SU-DHL-6 (cell line): ENCODE results near the gene UBQLN1.
A peak's percentile ranks its signal among the peaks of the same experiment; 100 is the strongest.
"Not testable (repeated sequence)": the region's sequence is repeated elsewhere in the genome, so short reads cannot be mapped to it uniquely, and the experiment has no call there.

Experiments
- H2AFZ ChIP-seq: fragments of 200-600 bp; sonication (generic); 2 replicates; pipeline ENCODE4 v1.6.1; 2014; ENCODE audit warnings: low read depth, mild to moderate bottlenecking, moderate library complexity, mixed read lengths, antibody characterized with exemption, low read length; ENCODE audit not compliant: severe bottlenecking
- H3F3A ChIP-seq: fragments of 200-600 bp; shearing (Covaris generic); 2 replicates; pipeline ENCODE4 v1.6.0; 2016; ENCODE audit warnings: antibody characterized with exemption, mild to moderate bottlenecking; ENCODE audit not compliant: insufficient read depth
- H3K27ac ChIP-seq: fragments of 200-600 bp; sonication (generic); 2 replicates; pipeline ENCODE4 v1.5.1; 2016; ENCODE audit warnings: low read depth, mild to moderate bottlenecking, low read length, moderate library complexity, mixed read lengths
- H3K27me3 ChIP-seq: fragments of 200-600 bp; sonication (generic), shearing (Covaris generic); 2 replicates; pipeline ENCODE4 v1.6.0; 2014; ENCODE audit warnings: mild to moderate bottlenecking, low read length
- H3K36me3 ChIP-seq: fragments of 200-600 bp; sonication (generic); 2 replicates; pipeline ENCODE4 v1.6.1; 2014; ENCODE audit warnings: mild to moderate bottlenecking, low read length, mixed read lengths
- H3K4me2 ChIP-seq: fragments of 300-600, 200-600 bp; shearing (Covaris generic), sonication (generic); 2 replicates; pipeline ENCODE4 v1.6.0; 2014; ENCODE audit warnings: low read length, low read depth, mild to moderate bottlenecking; ENCODE audit not compliant: poor library complexity, severe bottlenecking
- H3K4me3 ChIP-seq: fragments of 200-600 bp; sonication (generic); 2 replicates; pipeline ENCODE4 v1.5.1; 2014; ENCODE audit warnings: antibody characterized with exemption, low read length, mild to moderate bottlenecking, mixed read lengths; ENCODE audit not compliant: insufficient read depth, poor library complexity, severe bottlenecking
- H3K79me2 ChIP-seq: fragments of 200-600 bp; sonication (generic); 2 replicates; pipeline ENCODE4 v1.6.1; 2014; ENCODE audit warnings: mild to moderate bottlenecking, low read length, moderate library complexity; ENCODE audit not compliant: insufficient read depth
- H3K9ac ChIP-seq: fragments of 200-600 bp; sonication (generic); 2 replicates; pipeline ENCODE4 v1.7.0; 2014; ENCODE audit warnings: mild to moderate bottlenecking, low read length
- H3K9me2 ChIP-seq: fragments of 200-600 bp; sonication (generic); replicated peaks from 2 replicates; pipeline ENCODE4 v1.6.1; 2014; ENCODE audit warnings: low read length; ENCODE audit not compliant: insufficient read depth
- H3K9me3 ChIP-seq: fragments of 200-600 bp; sonication (generic); 2 replicates; pipeline ENCODE4 v1.6.1; 2014; ENCODE audit warnings: low read length, mixed read lengths; ENCODE audit not compliant: insufficient read depth
- H4K20me1 ChIP-seq: fragments of 200-600 bp; sonication (generic); 2 replicates; pipeline ENCODE4 v1.6.1; 2014; ENCODE audit warnings: low read depth, mild to moderate bottlenecking, antibody characterized with exemption, low read length, moderate library complexity, mixed read lengths
- CTCF ChIP-seq: fragments of 200-600 bp; sonication (generic); IDR thresholded peaks from one replicate; pipeline ENCODE4 v1.5.1; 2017; ENCODE audit warnings: antibody characterized with exemption, mild to moderate bottlenecking, low read length, moderate library complexity; ENCODE audit not compliant: insufficient read depth, poor library complexity, severe bottlenecking
- EZH2phosphoT487 ChIP-seq: fragments of 200-600 bp; sonication (generic), shearing (Covaris generic); conservative IDR thresholded peaks from 2 replicates; pipeline ENCODE4 v1.6.1; 2018; ENCODE audit warnings: mild to moderate bottlenecking, antibody characterized with exemption, low read length, moderate library complexity, mixed read lengths

Gene UBQLN1

GRCh38 chr9:83706676-83707517 is 861 bp downstream of the UBQLN1 start:
- Histone ChIP-seq H4K20me1 (peaks cover 24% of the 10 kb centered on the region; the same call in 1 of the 2 replicates), H3K27me3 (no peaks in the 10 kb centered on the region), H3F3A (peaks cover 4% of the 10 kb centered on the region; the same call in 1 of the 2 replicates), H3K9ac (peak overlapping the region; percentile 91), H3K79me2 (peaks cover 57% of the 10 kb centered on the region), H3K4me3 (peak overlapping the region; percentile 70), H3K9me2 (no peaks in the 10 kb centered on the region), H2AFZ (peak overlapping the region; percentile 42), H3K27ac (peak overlapping the region; percentile 82), H3K36me3 (no peaks in the 10 kb centered on the region), H3K4me2 (peak overlapping the region; percentile 98), H3K9me3 (no peaks in the 10 kb centered on the region)
- TF ChIP-seq EZH2phosphoT487 (no peak), CTCF (no peak)

GRCh38 chr9:83705219-83705651 is 2.5 kb downstream of the UBQLN1 start:
- H3K27me3 ChIP-seq, H3K9me3 ChIP-seq, H3K9ac ChIP-seq, H3K9me2 ChIP-seq, H3K4me3 ChIP-seq, H3K36me3 ChIP-seq, H3K27ac ChIP-seq, H2AFZ ChIP-seq, H3F3A ChIP-seq: not testable (repeated sequence)
- peaks cover 24% of the 10 kb centered on the region; the same call in 1 of the 2 replicates for H4K20me1 ChIP-seq
- H3K4me2 ChIP-seq: peak overlapping the region; percentile 98
- peaks cover 74% of the 10 kb centered on the region for H3K79me2 ChIP-seq

GRCh38 chr9:83701769-83702168 is 6.0 kb downstream of the UBQLN1 start:
- no peak overlapping the region for H2AFZ ChIP-seq
- no peaks in the 10 kb centered on the region for H3K9me3 ChIP-seq
- peak overlapping the region; percentile 34 for H3K4me2 ChIP-seq
- H3K36me3 ChIP-seq: no peaks in the 10 kb centered on the region
- H3K9ac ChIP-seq: no peak overlapping the region
- H3K79me2 ChIP-seq: peaks cover 100% of the 10 kb centered on the region
- H3K27ac ChIP-seq: no peak overlapping the region
- no peaks in the 10 kb centered on the region for H3K9me2 ChIP-seq
- TF ChIP-seq EZH2phosphoT487: no peak
- TF ChIP-seq CTCF: no peak
- H3K27me3 ChIP-seq: no peaks in the 10 kb centered on the region
- H3F3A ChIP-seq: peaks cover 4% of the 10 kb centered on the region; the same call in 1 of the 2 replicates
- H4K20me1 ChIP-seq: peaks cover 35% of the 10 kb centered on the region; the same call in 1 of the 2 replicates
- H3K4me3 ChIP-seq: no peak overlapping the region

- H3F3A ChIP-seq: peaks cover 4% of the 10 kb centered on the region; the same call in 1 of the 2 replicates
- H3K9me3 ChIP-seq: no peaks in the 10 kb centered on the region
- peak overlapping the region; percentile 34 for H3K4me2 ChIP-seq
- no peak overlapping the region for H3K27ac ChIP-seq
- no peaks in the 10 kb centered on the region for H3K36me3 ChIP-seq
- peaks cover 100% of the 10 kb centered on the region for H3K79me2 ChIP-seq
- H3K9ac ChIP-seq: no peak overlapping the region
- TF ChIP-seq CTCF (no peak), EZH2phosphoT487 (no peak)
- H3K9me2 ChIP-seq: no peaks in the 10 kb centered on the region
- H4K20me1 ChIP-seq: peaks cover 31% of the 10 kb centered on the region; the same call in 1 of the 2 replicates
- no peaks in the 10 kb centered on the region for H3K27me3 ChIP-seq
- H2AFZ ChIP-seq: no peak overlapping the region
- H3K4me3 ChIP-seq: no peak overlapping the region
Observed at GRCh38 chr9:83701286-83701685, 6.5 kb downstream of the UBQLN1 start.
